Measurements from ENCODE around the gene RHOB.
"Not testable (repeated sequence)": the region's sequence is repeated elsewhere in the genome, so short reads cannot be mapped to it uniquely, and the experiment has no call there.

The RHOB gene

DNA sequence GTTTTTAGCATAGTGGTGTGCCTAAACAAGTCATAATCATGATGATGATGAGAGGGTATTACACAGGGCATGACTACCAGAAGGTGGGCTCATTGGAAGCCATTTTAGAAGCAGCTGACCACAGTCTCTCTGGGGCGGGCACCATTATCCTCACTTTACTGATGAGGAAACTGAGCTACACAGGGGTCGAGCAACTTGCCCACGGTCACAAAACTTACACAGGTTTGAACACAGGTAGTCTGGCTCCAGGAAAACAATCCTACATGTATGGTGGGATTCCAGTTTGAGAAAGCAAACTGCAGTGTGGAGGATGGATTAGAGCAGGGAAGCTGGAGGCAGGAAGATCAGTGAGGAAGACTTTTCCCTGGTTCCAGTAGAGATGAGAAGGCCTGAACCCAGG, 6.2 kb downstream of the RHOB start:
- no peak for DNase-seq (ENCODE audit: low spot score)

DNA sequence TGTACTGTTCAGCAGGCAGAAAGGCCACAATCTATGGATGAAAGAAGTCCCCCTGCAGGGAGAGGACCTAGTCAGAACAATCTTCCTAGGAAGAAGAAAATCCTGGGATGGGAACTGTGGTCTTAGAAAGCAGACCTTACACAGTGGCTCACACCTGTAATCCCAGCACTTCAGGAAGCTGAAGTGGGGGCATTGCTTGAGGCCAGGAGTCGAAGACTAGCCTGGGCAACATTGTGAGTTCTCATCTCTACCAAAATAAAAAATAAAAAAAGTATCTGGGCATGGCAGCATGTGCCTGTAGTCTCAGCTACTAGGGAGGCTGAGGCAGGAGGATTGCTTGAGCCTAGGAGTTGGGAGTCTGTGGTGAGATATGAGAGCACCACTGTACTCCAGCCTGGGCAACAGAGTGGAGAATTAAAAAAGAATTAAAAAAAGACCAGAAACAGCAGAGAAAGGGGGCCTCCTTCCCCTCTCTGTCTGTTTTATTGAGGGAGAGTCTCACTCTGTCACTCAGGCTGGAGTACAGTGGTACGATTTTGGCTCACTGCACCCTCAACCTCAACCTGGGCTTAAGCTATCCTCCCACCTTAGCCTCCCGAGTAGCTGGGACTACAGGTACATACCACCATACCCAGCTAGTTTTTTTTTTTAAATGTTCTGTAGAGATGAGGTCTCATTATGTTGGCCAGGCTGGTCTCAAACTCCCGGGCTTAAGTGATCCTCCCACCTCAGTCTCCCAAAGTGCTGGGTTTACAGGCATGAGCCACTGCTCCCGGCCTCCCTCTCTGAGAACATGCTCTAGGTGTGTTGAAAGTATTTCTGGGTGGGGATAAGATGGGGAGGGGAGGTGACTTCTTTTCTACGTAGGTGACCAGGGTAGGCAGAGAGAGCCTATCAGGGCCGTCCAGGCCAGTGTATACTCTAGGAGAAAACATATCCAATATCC, 7.4 kb downstream of the RHOB start:
- DNase-seq (ENCODE audit: low spot score) = no peak

DNA sequence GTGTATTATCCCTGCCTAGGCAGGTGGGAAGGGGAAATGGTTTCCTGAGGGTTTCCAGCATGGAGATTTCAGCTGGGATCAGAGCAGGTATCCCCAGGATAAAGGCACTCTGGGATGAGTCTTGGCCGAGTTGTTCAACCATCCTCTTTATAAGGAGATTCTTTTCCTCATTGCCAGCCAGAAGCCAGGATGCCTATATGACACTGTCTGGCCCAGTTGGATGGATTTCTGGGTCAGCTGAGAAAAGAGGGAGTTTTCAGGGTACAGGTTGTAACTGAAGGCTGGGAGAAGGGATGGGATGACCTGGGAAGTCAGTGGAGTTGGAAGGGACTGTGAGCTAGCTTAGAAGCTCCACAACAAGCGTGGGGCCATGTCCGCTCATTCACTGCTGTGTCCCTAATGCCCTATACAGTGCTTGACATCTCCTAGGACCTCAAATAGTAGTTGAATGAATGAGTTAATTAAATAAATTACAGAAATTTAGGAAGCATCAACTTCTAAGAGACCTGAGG, 8.3 kb downstream of the RHOB start:
- DNase-seq (ENCODE audit: low spot score) = no peak

DNA sequence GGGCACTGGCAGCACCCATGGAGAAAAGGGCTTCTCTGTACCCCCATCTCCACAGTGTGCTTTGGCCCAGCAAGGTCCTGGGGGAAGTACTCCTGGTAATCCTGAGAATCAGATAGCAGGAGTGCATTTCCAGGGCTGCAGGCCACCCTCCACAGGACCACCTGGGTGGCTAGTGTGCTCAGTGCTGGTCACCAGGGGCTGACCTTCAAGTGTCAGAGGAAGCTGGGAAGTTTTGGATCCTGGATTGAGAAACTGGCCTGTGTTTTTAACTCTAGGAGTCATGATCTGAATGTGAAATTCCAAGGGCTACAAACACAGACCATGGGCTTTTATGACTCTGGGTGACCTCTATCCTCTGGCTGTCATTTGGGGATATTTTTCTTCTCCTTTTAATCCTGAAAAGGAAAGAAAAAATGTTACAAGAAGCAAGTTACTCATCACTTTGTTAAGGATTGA, 9.3 kb downstream of the RHOB start:
- DNase-seq (ENCODE audit: low spot score) = no peak

DNA sequence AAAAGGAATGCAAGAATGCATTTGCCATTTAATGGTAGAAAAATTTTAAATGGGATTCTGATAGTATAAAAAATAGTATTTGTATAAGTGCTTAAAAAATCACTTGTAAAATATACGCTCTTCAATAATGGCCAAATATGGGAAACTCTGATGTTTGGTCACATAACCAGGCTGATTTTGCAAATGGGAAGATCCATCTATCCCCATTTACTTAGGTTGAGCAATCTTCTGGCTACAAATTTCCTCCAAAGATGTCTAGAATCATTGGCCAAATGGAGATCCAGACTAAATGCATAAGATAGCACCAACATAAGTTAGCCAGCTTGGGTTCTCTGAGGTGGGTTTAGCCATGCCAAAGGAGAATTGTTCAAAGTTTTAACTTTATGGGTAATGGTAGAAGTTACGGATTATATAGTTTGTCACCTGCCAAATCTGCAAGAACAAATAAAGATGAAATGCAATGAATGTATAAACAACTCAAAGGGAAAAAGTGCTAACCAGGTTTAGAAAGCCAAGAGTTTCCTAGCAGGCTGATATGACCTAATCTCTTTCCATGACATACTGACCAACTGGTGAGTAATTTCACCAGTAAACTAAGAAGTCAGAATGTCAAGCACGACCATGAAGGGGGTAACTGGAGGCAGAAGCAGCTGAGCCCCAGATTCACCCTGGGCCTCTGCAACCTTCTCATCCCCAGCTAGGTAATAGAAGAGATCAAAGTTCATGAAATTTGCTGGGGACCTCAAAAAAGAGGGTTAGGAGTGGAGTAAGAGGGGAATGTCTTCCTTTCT, 10.0 kb downstream of the RHOB start:
- no peak for DNase-seq (ENCODE audit: low spot score)

DNA sequence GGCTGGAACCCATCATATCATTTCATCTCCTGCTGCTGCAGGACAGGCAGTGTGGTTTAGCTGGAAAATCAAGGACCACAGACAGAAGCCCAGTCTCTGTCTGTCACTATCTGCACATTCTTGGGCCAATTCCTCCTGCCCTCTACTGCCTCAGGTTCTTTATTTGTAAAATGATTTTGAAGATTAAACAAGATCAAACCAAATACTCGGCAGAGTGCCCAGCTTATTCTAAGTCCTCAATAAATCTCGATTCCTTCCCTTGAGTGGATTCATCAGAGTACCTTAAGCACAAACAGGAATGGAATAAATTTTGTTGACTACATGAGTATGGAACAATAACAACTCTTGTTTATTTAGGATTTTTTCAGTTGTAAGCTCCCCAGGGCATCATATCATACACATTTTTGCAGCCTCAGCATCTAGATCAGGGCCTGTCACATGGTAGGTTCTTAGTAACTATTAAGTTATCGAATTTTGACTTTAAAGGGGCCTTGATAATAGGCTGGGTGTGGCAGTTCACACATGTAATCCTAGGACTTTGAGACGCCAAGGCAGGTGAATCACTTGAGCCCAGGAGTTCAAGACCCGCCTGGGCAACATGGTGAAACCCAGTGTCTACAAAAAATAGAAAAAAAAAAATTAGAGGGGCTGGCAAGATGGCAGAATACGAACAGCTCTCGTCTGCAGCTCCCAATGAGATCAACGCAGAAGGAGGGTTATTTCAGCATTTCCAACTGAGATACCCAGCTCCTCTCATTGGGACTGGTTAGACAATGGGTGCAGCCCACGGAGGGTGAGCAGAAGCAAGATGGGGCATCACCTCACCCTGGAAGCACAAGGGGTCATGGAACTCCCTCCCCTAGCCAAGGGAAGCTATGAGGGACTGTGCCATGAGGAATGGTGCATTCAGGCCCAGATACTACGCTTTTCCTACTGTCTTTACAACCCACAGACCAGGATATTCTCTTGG, 11.1 kb downstream of the RHOB start:
- DNase-seq (ENCODE audit: low spot score) = no peak

DNA sequence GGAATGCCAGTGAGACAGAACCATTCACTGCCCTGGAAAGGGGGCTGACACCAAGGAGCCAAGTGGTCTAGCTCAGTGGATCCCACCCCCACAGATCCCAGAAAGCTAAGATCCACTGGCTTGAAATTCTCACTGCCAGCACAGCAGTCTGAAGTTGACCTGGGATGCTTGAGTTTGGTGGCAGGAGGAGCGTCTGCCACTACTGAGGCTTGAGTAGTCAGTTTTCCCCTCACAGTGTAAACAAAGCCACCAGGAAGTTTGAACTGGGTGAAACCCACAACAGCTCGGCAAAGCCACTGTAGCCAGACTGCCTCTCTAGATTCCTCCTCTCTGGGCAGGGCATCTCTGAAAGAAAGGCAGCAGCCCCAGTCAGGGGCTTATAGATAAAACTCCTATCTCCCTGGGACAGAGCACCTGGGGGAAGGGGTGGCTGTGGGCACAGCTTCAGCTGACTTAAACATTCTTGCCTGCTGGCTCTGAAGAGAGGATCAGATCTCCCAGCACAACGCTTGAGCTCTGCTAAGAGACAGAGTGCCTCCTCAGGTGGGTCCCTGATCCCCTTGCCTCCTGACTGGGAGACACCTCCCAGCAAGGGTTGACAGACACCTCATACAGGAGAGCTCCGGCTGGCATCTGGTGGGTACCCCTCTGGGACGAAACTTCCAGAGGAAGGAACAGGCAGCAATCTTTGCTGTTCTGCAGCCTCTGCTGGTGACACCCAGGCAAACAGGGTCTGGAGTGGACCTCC, 12.0 kb downstream of the RHOB start:
- DNase-seq (ENCODE audit: low spot score) = not testable (repeated sequence)

DNA sequence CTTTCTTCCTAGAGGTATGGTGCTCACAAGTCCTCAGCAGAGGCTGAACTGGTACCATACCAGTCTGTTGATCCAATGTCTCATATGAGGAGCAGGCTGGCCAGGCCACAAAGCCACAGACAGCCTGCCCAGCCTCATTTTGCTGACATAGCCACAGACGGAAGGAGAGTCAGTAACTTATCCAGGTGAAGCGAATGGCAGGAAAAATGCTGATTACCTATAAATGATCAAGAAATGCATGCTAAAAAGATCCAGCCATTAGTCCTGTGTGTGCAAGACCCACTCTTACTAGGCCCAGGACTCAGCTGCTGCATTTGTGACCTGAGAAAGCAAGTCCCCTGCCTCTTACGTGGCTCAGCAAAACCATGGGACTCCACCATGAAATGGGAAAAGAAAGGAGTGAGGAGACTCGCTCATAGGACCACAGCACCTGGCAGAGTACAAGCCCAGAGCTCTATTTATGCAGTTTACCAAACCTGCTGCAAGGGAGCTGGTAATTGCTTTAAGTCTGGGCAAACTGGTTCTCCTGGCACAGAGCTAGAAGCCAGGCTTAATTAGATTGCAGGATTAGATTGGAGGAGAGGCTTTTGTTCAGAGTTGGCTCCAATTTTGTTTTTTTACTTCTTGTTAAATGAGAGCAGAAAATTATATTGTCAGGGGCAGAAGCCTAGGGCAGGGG, 19.0 kb downstream of the RHOB start:
- DNase-seq (ENCODE audit: low spot score) = no peak

DNA sequence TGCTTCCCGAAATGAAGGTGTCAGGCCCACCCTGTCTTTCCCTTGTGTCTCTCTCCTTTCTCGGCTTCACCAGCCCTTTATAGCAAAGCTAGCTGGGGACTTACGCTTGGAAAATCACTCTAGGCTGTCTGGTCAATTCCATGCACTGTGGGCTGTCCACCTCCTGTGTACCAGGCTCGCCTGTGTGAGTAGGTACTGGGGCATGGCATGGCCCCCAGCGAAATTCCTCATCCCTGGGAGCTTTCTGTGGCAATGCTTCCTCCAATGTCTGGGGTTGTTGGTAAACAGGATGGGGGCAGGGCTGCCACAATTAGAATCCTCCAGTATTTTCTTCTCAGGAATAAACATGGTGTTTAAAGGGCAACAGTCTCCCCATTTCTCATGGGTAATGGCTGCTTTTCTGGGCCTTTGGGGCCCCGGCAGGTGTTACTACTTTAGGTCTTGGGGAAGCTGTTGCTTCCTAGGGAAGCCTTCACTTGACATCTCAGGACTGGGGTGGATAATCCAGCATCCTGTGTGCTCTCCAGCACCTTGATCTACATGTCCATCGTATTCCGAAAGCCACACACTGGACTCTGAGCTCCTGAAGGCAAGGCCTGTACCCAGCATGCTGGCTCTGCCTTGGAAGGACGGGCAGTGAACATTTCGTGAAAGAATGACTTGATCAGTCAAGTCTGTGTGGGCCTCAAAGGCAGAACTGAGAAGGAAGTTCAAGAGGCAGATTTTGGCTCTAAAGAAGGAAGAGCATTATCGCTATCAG, 21.1 kb downstream of the RHOB start:
- DNase-seq (ENCODE audit: low spot score) = no peak

DNA sequence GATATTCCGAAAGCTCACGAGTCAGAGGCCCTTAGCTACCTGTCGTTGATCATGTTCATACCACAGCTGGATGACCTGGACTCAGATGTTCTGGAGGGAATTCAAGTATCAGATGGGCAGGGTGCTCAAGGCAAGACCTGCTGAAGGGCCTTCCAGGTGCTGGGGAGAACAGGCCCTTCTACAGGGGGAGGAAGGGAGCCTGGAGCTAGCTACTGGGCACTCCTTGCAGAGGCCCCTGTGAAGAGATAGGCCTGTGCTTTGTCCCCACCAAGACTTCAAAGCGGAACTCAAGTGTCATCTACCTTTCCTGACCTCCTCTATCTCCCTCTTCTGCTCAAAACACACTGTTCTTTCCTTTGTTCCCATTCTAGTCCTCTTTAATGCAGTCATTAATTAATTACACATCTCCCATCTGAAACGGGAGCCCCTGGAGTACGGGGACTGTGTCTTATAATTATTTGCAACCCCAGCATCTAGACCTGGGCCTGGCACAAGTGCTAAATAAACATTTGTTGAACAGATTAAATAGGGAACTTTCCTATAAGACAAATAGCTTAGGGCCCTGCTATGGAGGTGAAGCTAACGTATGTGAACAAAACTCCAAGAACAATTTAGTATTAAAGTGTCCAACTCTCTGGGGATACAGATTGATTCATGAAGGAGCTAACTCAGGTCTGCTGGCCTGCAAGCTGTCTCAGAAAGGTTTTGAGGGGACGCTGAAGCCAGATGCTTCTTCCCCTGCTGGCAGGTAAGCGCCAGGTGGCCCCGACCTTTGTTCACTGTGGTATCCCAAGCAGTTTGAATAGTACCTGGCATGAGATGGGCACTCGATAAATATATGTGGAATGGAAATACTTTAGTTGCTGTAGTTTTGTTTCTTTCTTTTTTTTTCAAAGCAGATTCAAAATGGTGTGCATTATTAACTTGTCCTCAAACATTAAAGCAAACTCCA, 22.0 kb downstream of the RHOB start:
- no peak for DNase-seq (ENCODE audit: low spot score)

DNA sequence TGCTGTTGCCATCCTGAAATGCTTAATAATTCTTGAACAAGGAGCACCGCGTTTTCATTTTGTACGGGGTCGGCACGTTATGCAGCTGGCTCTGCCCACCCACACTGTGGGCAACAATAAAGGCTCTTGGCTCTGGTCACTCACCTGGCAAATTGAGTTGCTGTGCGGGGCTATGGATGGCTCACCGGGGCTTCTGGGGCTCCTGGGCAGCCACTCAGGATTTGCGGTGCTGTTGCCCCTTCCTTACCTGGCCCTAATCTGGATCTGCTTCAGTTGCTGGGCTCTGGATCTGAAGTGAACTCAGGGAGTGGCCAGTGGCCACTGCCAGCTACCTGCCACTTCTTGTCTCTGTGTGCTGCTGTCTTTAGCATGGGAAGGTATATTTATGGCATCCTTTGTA, 22.7 kb downstream of the RHOB start:
- no peak for DNase-seq (ENCODE audit: low spot score)

DNA sequence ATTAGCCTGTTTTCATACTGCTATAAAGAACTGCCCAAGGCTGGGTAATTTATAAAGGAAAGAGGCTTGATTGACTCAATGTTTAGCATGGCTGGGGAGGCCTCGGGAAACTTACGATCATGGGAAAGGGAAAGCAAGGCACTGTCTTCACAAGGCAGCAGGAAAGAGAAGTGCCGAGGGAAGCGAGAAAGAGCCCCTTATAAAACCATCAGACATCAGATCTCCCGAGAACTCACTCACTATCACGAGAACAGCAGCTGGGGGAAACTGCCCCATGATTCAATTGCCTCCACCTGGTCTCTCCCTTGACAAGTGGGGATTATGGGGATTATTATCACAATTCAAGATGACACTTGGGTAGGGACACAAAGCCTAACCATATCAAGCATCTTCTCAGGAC, 23.3 kb downstream of the RHOB start:
- DNase-seq (ENCODE audit: low spot score) = no peak

DNA sequence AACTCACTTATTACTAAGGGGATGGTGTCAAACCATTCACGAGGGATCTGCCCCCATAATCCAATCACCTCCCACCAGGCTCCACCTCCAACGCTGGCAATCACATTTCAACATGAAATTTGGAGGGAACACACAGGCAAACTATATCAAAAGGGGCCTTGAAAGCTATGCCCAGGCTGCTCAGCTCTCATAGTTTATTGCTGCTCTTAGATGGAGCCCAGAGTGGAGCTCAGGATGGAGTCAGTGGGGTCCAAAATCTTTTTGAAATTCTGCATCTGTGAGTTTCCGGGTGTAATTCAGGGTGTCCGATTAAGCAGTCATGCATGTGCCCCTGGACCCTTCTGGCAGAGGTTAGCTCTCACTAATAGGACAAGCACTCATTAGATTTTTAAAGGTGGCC, 24.3 kb downstream of the RHOB start:
- no peak for DNase-seq (ENCODE audit: low spot score)

DNA sequence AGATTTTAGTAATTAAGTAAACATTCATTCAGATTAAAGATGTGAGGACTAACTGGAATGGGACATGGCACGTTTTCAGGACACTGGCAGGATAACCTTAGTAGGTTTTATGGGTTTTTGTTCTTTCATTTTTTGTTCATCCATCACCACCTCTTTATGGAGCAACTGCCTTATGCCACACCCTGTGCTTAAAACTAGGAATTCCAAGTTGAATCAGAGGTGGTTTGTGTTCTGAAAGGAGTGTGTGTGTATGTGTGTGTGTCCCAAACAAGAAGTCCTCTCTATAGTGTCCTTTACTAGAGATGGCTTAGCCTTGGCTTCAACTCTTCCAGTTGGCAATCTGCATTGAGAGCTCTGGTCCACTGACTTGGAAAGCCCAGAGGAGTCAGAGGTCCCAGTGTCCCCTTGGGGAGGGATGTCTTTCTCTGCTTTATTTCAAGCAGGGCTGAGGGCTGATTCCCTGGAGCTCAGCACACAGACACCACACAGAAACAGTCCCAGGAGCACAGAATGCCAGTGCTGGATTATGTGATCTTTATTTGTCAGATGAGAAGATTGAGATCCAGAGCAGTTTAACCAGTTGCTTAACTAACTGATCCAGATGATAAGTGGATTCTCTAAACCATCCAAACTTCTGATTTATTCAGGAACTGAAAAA, 25.2 kb downstream of the RHOB start:
- no peak for DNase-seq (ENCODE audit: low spot score)

DNA sequence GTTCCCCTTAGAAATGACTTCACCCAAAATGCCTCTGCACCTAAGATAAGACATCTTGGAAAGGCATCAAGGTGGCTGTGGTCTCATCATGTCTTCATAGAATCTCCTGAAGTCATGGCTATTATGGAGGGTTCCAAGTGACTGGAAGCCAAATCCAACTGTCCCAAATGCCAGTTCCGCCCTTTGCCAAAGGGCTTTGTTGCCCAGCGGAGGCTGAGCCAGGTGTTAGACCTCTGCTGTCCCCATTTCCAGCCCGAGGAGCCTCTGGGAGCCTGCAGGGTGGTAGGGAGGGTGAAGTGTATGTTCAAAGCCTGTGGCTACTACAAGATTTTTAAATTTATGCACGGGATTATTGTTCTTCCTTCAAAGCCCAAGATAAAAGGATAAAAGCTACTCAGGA, 25.7 kb downstream of the RHOB start:
- no peak for DNase-seq (ENCODE audit: low spot score)

DNA sequence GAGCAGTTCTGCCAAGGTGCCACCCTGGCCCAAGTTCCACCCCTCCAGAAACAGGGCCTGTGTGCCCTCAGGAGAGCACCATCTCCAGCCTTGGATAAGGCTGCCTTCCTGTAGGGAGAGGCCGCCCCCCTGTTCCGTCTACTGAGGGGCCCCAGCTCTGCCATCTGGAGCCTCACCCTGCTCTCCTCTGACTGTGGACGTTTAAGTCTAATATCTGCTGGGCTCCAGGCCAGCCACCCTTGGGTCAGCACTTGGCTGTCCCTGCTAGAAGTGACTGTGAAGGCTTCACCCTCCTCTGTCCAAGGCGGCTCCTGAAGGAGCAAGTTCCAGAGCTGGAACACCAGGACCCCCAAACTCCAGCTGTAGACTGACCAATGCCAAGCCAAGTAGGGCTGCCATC, 26.3 kb downstream of the RHOB start:
- DNase-seq (ENCODE audit: low spot score) = no peak

DNA sequence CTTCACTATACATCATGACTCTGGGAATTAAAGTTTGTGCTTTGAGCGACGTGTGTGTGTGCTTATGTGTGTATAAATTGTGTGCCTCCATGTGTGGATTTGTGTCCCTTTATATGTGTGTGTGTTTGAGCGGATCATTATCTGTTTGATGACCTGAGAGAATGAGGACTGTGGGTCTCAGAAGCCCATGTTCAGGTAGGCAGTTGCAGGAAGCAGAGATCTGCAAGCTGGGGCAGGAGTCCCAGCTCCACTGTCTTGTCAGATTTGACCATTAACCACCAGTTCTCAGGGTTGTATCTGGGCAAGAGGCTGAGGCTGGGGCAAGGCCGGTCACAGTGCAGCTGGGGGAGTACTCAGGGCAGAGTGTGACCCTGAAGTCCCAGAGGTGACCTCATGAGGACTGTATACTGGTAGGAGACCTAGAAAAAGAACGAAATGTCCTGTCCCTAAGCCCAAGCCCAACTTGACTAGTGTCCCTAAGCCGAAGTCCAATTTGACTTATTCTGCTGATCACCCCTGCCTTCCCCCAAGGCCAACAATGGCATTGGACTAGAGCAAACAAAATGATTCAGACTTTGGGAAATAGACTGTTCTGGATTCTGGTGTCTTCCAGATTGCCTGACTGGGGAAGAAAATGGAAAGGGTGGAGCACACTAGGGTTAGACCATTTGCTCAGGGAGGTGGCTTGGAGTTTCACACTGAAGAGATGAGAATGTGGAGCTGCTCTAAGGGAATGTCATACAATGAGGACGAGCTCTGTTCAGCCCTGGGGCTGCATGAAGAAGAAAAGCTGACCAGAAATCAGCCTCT, 28.1 kb downstream of the RHOB start:
- no peak for DNase-seq (ENCODE audit: low spot score)
